ENCODE data around the gene XDH.
A peak's percentile ranks its signal among the peaks of the same experiment; 100 is the strongest.

The XDH gene

DNA sequence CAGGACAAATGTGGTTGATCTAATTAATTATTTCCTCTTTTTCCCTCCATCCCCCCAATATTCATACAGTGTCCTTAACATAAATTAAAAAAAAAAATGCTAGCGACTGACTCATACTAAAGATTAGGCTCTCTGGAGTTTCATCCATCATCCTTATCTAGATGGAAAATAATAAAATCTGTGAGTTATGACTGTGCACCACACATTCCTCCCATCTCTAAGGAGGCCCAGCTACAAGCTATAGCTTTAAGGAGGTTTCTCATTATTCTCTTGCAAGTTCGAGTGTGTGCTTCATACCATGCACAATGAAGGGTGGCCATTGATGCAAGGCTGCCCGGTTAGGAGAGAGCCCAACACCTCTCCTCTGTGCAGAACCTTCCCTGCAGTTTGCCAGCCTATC is 77.3 kb downstream of the XDH start:
- Histone ChIP-seq H3K4me3 (ENCODE audit: insufficient read depth in 1 of 2, low read depth in 1 of 2, low read length in 2 of 2) (peak overlapping the region in 1 of 2 experiments; percentile 23), H3K36me3 (ENCODE audit: control insufficient read depth in 1 of 2, insufficient read depth in 2 of 2, low read depth in 1 of 2, low read length in 2 of 2) (peaks cover 0 to 4% of the 10 kb centered on the region in 2 experiments), H2BK120ac (ENCODE audit: low read depth, low read length) (no peak overlapping the region), H2BK15ac (ENCODE audit: low read depth, poor library complexity, severe bottlenecking) (no peak overlapping the region), H3K23ac (ENCODE audit: low read length in 2 of 2) (no peak overlapping the region), H3K27ac (ENCODE audit: low read length, poor library complexity, severe bottlenecking) (no peak overlapping the region), H3K9ac (ENCODE audit: low read length) (no peak overlapping the region), H2AFZ (ENCODE audit: low read depth, low read length) (no peak overlapping the region), H3K4me1 (ENCODE audit: control insufficient read depth, insufficient read depth, low read depth, low read length) (peaks cover 12% of the 10 kb centered on the region), H3K4me2 (ENCODE audit: low read length, poor library complexity, severe bottlenecking) (no peak overlapping the region), H2AK5ac (ENCODE audit: low read length, severe bottlenecking) (peak overlapping the region; percentile 37), H2BK5ac (ENCODE audit: low read depth, low read length, poor library complexity, severe bottlenecking) (no peak overlapping the region), H2BK12ac (ENCODE audit: low read length in 2 of 2) (peak overlapping the region in 1 of 2 experiments; percentile 29), H3K18ac (ENCODE audit: low read depth in 1 of 2, low read length in 2 of 2) (peak overlapping the region in 1 of 2 experiments; percentile 3), H3K4ac (ENCODE audit: low read depth in 1 of 2, low read length in 2 of 2) (no peak overlapping the region), H3K9me3 (ENCODE audit: control insufficient read depth, low read length) (no peaks in the 10 kb centered on the region), H3K27me3 (ENCODE audit: control insufficient read depth in 1 of 2, insufficient read depth in 1 of 2, low read length in 2 of 2) (peaks cover 0 to 6% of the 10 kb centered on the region in 2 experiments), H4K8ac (ENCODE audit: low read length) (no peak overlapping the region), H3K79me1 (replicated peaks; ENCODE audit: low read length, poor library complexity, severe bottlenecking) (no peaks in the 10 kb centered on the region), H3K14ac (ENCODE audit: low read length in 2 of 2) (peak overlapping the region in 1 of 2 experiments; percentile 68), H4K91ac (ENCODE audit: low read length) (no peak overlapping the region)
- 78% methylated on average over 2 of the region's 3 CpGs for WGBS
- DNase-seq: no peak

DNA sequence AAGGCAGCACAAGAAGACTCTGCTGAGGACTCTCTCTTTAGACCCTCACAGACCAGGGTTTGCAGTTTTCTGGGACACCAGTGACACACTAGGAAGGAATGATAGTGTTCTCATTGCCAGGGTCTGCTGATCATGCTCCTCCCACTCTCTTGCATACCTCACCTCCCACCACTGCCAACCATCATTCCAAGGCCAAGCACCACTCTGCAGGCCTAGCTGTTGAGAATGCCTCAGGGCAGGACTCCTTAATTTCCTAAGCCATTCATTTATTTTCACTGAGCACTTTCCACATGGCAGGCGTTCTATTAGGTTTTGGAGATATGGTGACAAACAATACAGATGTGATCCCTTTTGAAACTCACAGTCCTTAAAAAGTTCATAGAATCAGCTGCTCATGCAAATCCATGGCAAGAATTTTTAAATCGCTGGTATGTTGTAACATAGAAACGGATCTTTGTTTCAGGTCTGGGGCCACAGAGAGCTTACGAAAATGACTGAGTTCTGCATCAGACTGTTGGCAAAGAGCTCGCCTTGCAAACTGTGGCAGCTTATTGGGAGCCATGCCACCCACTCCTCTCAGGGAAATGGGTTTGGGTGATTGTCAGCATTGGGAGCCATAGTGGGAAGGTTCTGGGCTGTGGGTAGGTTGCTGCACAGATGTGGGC is 78.5 kb downstream of the XDH start:
- Histone ChIP-seq H3K9me3 (ENCODE audit: control insufficient read depth, low read length) (no peaks in the 10 kb centered on the region), H3K79me1 (replicated peaks; ENCODE audit: low read length, poor library complexity, severe bottlenecking) (no peaks in the 10 kb centered on the region), H3K9ac (ENCODE audit: low read length) (no peak overlapping the region), H2BK12ac (ENCODE audit: low read length in 2 of 2) (peak overlapping the region in 1 of 2 experiments; percentile 42), H3K27ac (ENCODE audit: low read length, poor library complexity, severe bottlenecking) (peak overlapping the region; percentile 65), H3K14ac (ENCODE audit: low read length in 2 of 2) (no peak overlapping the region), H3K23ac (ENCODE audit: low read length in 2 of 2) (no peak overlapping the region), H3K4me3 (ENCODE audit: insufficient read depth in 1 of 2, low read depth in 1 of 2, low read length in 2 of 2) (no peak overlapping the region), H2BK15ac (ENCODE audit: low read depth, poor library complexity, severe bottlenecking) (no peak overlapping the region), H2BK5ac (ENCODE audit: low read depth, low read length, poor library complexity, severe bottlenecking) (no peak overlapping the region), H2AK5ac (ENCODE audit: low read length, severe bottlenecking) (peak overlapping the region; percentile 95), H2BK120ac (ENCODE audit: low read depth, low read length) (no peak overlapping the region), H3K4ac (ENCODE audit: low read depth in 1 of 2, low read length in 2 of 2) (no peak overlapping the region), H2AFZ (ENCODE audit: low read depth, low read length) (no peak overlapping the region), H3K27me3 (ENCODE audit: control insufficient read depth in 1 of 2, insufficient read depth in 1 of 2, low read length in 2 of 2) (peaks cover 0 to 11% of the 10 kb centered on the region in 2 experiments), H3K36me3 (ENCODE audit: control insufficient read depth in 1 of 2, insufficient read depth in 2 of 2, low read depth in 1 of 2, low read length in 2 of 2) (peaks cover 0 to 4% of the 10 kb centered on the region in 2 experiments), H3K4me1 (ENCODE audit: control insufficient read depth, insufficient read depth, low read depth, low read length) (peaks cover 12% of the 10 kb centered on the region), H4K91ac (ENCODE audit: low read length) (no peak overlapping the region), H4K8ac (ENCODE audit: low read length) (no peak overlapping the region), H3K18ac (ENCODE audit: low read depth in 1 of 2, low read length in 2 of 2) (peak overlapping the region in 1 of 2 experiments; percentile 5), H3K4me2 (ENCODE audit: low read length, poor library complexity, severe bottlenecking) (no peak overlapping the region)
- 98% methylated on average over 5 of the region's 5 CpGs for WGBS
- DNase-seq: peak; percentile 38

DNA sequence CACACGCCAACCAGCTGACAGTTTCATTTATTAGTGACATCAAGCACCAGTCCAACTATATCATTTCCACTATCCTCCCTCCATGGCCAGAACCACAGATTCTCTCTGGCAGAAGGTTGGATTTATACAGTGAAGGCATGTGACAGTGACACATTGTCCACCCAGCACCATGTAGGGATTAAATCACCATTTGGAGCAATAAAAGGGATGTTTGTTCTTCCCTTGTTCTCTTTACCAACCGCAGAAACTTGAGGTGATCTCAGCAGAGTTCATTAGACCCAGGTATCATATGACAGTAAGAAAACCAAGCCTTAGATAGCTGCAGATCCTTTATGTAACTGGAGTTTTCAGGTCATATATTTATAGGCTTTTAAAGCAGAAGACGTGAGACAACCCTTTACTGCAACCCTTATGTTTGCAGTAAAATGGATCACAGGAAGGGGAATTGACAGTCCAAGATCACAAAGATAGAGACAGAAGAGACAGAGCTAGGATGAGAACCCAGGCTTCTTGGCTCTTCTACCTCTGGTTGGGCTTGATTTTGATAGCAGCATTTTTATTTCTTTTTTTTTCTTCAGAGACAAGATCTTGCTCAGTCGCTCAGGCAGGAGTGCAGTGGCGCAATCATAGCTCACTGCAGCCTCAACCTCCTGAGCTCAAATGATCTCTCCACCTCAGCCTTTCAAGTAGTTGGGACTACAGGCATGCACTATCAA is 80.1 kb downstream of the XDH start:
- H2AFZ ChIP-seq (ENCODE audit: low read depth, low read length): no peak overlapping the region
- H2BK120ac ChIP-seq (ENCODE audit: low read depth, low read length): no peak overlapping the region
- peak overlapping the region; percentile 25 for H3K9ac ChIP-seq (ENCODE audit: low read length)
- H3K4me3 ChIP-seq (ENCODE audit: insufficient read depth in 1 of 2, low read depth in 1 of 2, low read length in 2 of 2): no peak overlapping the region
- H3K36me3 ChIP-seq (ENCODE audit: control insufficient read depth in 1 of 2, insufficient read depth in 2 of 2, low read depth in 1 of 2, low read length in 2 of 2): peaks cover 0 to 3% of the 10 kb centered on the region in 2 experiments
- no peaks in the 10 kb centered on the region for H3K79me1 ChIP-seq (replicated peaks; ENCODE audit: low read length, poor library complexity, severe bottlenecking)
- 96% methylated on average over 2 of the region's 5 CpGs for WGBS
- no peak overlapping the region for H2AK5ac ChIP-seq (ENCODE audit: low read length, severe bottlenecking)
- DNase-seq: no peak
- H3K4me2 ChIP-seq (ENCODE audit: low read length, poor library complexity, severe bottlenecking): no peak overlapping the region
- H3K18ac ChIP-seq (ENCODE audit: low read depth in 1 of 2, low read length in 2 of 2): no peak overlapping the region
- no peak overlapping the region for H3K14ac ChIP-seq (ENCODE audit: low read length in 2 of 2)
- H4K8ac ChIP-seq (ENCODE audit: low read length): no peak overlapping the region
- no peaks in the 10 kb centered on the region for H3K9me3 ChIP-seq (ENCODE audit: control insufficient read depth, low read length)
- H3K27ac ChIP-seq (ENCODE audit: low read length, poor library complexity, severe bottlenecking): peak overlapping the region; percentile 31
- H2BK12ac ChIP-seq (ENCODE audit: low read length in 2 of 2): peak overlapping the region in 1 of 2 experiments; percentile 31
- no peak overlapping the region for H2BK15ac ChIP-seq (ENCODE audit: low read depth, poor library complexity, severe bottlenecking)
- H4K91ac ChIP-seq (ENCODE audit: low read length): no peak overlapping the region
- no peak overlapping the region for H3K4ac ChIP-seq (ENCODE audit: low read depth in 1 of 2, low read length in 2 of 2)
- H2BK5ac ChIP-seq (ENCODE audit: low read depth, low read length, poor library complexity, severe bottlenecking): no peak overlapping the region
- H3K27me3 ChIP-seq (ENCODE audit: control insufficient read depth in 1 of 2, insufficient read depth in 1 of 2, low read length in 2 of 2): peaks cover 0 to 13% of the 10 kb centered on the region in 2 experiments
- no peak overlapping the region for H3K23ac ChIP-seq (ENCODE audit: low read length in 2 of 2)
- H3K4me1 ChIP-seq (ENCODE audit: control insufficient read depth, insufficient read depth, low read depth, low read length): peaks cover 12% of the 10 kb centered on the region

DNA sequence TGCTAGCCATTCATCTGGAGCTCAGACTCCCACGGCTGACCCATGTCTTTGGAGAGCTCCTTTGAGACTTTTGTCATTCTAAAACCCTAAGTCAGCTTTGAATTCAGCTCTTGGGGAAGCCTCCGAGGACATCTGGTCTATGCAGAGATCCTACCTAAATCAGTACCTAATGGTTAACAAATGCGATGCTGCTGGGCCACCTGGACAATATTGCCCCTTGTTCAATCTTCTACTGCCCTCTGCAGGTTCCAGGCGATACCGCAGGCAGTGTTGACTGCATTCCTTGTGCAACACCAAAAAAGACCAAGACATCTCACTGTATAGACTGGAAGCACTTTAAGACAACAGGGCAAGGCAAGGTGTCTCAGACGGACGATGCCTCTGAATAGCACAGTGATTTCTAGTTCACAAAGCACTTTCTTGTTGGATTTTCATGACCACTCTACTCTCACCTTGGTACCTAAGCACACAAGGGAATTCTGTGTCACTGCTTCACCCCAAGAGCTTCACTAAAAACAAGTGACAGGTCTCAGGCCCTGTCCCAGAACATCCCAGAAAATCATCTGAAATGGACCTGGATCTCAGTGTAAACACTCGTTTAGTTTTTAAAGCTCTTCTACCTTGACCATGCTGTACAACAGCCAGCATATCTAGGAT is 80.9 kb downstream of the XDH start:
- Histone ChIP-seq H2BK15ac (ENCODE audit: low read depth, poor library complexity, severe bottlenecking) (no peak overlapping the region), H2BK120ac (ENCODE audit: low read depth, low read length) (no peak overlapping the region), H3K23ac (ENCODE audit: low read length in 2 of 2) (no peak overlapping the region), H2AFZ (ENCODE audit: low read depth, low read length) (no peak overlapping the region), H3K4ac (ENCODE audit: low read depth in 1 of 2, low read length in 2 of 2) (no peak overlapping the region), H3K4me3 (ENCODE audit: insufficient read depth in 1 of 2, low read depth in 1 of 2, low read length in 2 of 2) (no peak overlapping the region), H3K4me2 (ENCODE audit: low read length, poor library complexity, severe bottlenecking) (no peak overlapping the region), H2BK12ac (ENCODE audit: low read length in 2 of 2) (peak overlapping the region in 1 of 2 experiments; percentile 31), H4K91ac (ENCODE audit: low read length) (no peak overlapping the region), H3K9me3 (ENCODE audit: control insufficient read depth, low read length) (no peaks in the 10 kb centered on the region), H3K4me1 (ENCODE audit: control insufficient read depth, insufficient read depth, low read depth, low read length) (peaks cover 12% of the 10 kb centered on the region), H3K9ac (ENCODE audit: low read length) (peak overlapping the region; percentile 25), H3K18ac (ENCODE audit: low read depth in 1 of 2, low read length in 2 of 2) (no peak overlapping the region), H2BK5ac (ENCODE audit: low read depth, low read length, poor library complexity, severe bottlenecking) (no peak overlapping the region), H2AK5ac (ENCODE audit: low read length, severe bottlenecking) (peak overlapping the region; percentile 76), H3K79me1 (replicated peaks; ENCODE audit: low read length, poor library complexity, severe bottlenecking) (no peaks in the 10 kb centered on the region), H3K14ac (ENCODE audit: low read length in 2 of 2) (no peak overlapping the region), H4K8ac (ENCODE audit: low read length) (no peak overlapping the region), H3K27me3 (ENCODE audit: control insufficient read depth in 1 of 2, insufficient read depth in 1 of 2, low read length in 2 of 2) (peaks cover 0 to 13% of the 10 kb centered on the region in 2 experiments), H3K36me3 (ENCODE audit: control insufficient read depth in 1 of 2, insufficient read depth in 2 of 2, low read depth in 1 of 2, low read length in 2 of 2) (no peaks in the 10 kb centered on the region), H3K27ac (ENCODE audit: low read length, poor library complexity, severe bottlenecking) (no peak overlapping the region)
- WGBS: 8% methylated on average over 8 of the region's 8 CpGs
- DNase-seq: peak; percentile 82

All from mesenchymal stem cell (in vitro differentiated cells and primary cell).